HUDEP-2 (cell line): ENCODE measurements around the gene ABL2.
"Not testable (repeated sequence)": the region's sequence is repeated elsewhere in the genome, so short reads cannot be mapped to it uniquely, and the experiment has no call there.

Source experiments
- DNase-seq, 76 experiments: peaks; one replicate each; lab custom pipeline; 2025; ENCODE audit not compliant: unreplicated experiment in 76 of 76; lab: John Stamatoyannopoulos, UW

ABL2 gene

GRCh38 chr1:179175011-179175841 is 54.3 kb downstream of the ABL2 start:
- peak in 1 of 76 experiments; percentile 3 for DNase-seq

- not testable (repeated sequence) for DNase-seq
Measured at GRCh38 chr1:179170468-179170770, 59.1 kb downstream of the ABL2 start.

GRCh38 chr1:179169616-179170467 is 59.6 kb downstream of the ABL2 start:
- DNase-seq: peak in 2 of 76 experiments; percentile 6

- no peak for DNase-seq
Measured at GRCh38 chr1:179168536-179168935, 60.9 kb downstream of the ABL2 start.

- DNase-seq: no peak
Measured at GRCh38 chr1:179167955-179168354, 61.5 kb downstream of the ABL2 start.

- DNase-seq: no peak
Measured at GRCh38 chr1:179167418-179167777, 62.1 kb downstream of the ABL2 start.

- no peak for DNase-seq
Measured at GRCh38 chr1:179166663-179167417, 62.6 kb downstream of the ABL2 start.

GRCh38 chr1:179164494-179164893 is 65.0 kb downstream of the ABL2 start:
- DNase-seq: no peak

- no peak for DNase-seq
Measured at GRCh38 chr1:179156708-179157107, 72.8 kb downstream of the ABL2 start.

GRCh38 chr1:179156026-179156425 is 73.5 kb downstream of the ABL2 start:
- DNase-seq: no peak

GRCh38 chr1:179155615-179156014 is 73.9 kb downstream of the ABL2 start:
- DNase-seq: no peak

GRCh38 chr1:179154437-179154836 is 75.0 kb downstream of the ABL2 start:
- no peak for DNase-seq

- no peak for DNase-seq
Measured at GRCh38 chr1:179153217-179153616, 76.3 kb downstream of the ABL2 start.

GRCh38 chr1:179151908-179152682 is 77.4 kb downstream of the ABL2 start:
- DNase-seq: no peak

- DNase-seq: no peak
Measured at GRCh38 chr1:179146911-179147310, 82.6 kb downstream of the ABL2 start.

GRCh38 chr1:179146476-179146875 is 83.0 kb downstream of the ABL2 start:
- no peak for DNase-seq

GRCh38 chr1:179145521-179145920 is 84.0 kb downstream of the ABL2 start:
- no peak for DNase-seq

GRCh38 chr1:179144626-179145025 is 84.9 kb downstream of the ABL2 start:
- DNase-seq: no peak

GRCh38 chr1:179143322-179143721 is 86.2 kb downstream of the ABL2 start:
- DNase-seq: no peak

- DNase-seq: peak in 3 of 76 experiments; percentile 2 to 20 (median 15)
Measured at GRCh38 chr1:179142889-179143299, 86.6 kb downstream of the ABL2 start.
